Right lobe of liver (tissue), 6 donors: ENCODE results near the gene BRIP1. TPM values are rescaled to one million over a fixed set of nuclear protein-coding genes. Genes with fewer than 3 reads are reported as not detected.

Source experiments
- ATAC-seq, 4 donors: fragments of 200-7000 bp; cut with Tn5 transposase; one replicate each; pipeline ENCODE4 v1.9.1; 2020; ENCODE audit warnings: mild to moderate bottlenecking in 4 of 4, moderate library complexity in 4 of 4
- DNase-seq, 3 donors: peaks; one replicate each; pipeline ENCODE4 v3.0.0-alpha.2; 2020
- H3K27ac ChIP-seq, 3 donors: fragments of 200-600 bp; one replicate each; pipeline ENCODE4 v1.8.0; 2022
- H3K27me3 ChIP-seq, 2 donors: fragments of 200-600 bp; one replicate each; pipeline ENCODE4 v1.8.0; 2022
- H3K36me3 ChIP-seq, 4 donors: fragments of 200-600 bp; sonication (generic) in 1 of 4; one replicate each; pipeline versions ENCODE4 v1.5.1 to v1.8.0; 2017 to 2022; ENCODE audit warnings: control low read depth in 1 of 4
- H3K4me1 ChIP-seq, 4 donors: fragments of 200-600 bp; sonication (generic) in 1 of 4; one replicate each; pipeline versions ENCODE4 v1.5.1 to v1.8.0; 2017 to 2022; ENCODE audit warnings: control low read depth in 1 of 4
- H3K4me3 ChIP-seq, 3 donors: fragments of 200-600 bp; one replicate each; pipeline ENCODE4 v1.8.0; 2022
- H3K9me3 ChIP-seq, 4 donors: fragments of 200-600 bp; sonication (generic) in 1 of 4; one replicate each; pipeline versions ENCODE4 v1.5.1 to v1.8.0; 2017 to 2022; ENCODE audit warnings: control low read depth in 1 of 4
- CTCF ChIP-seq, 4 donors: fragments of 200-600 bp in 3 of 4; fragments of 450-650 bp in 1 of 4; IDR thresholded peaks; one replicate each; pipeline versions ENCODE4 v1.5.1 to v1.8.0; 2016 to 2022; ENCODE audit warnings: antibody characterized with exemption in 4 of 4, mild to moderate bottlenecking in 2 of 4
- POLR2A ChIP-seq: fragments of 450-650 bp; IDR thresholded peaks from one replicate; pipeline ENCODE4 v1.6.1; 2017; ENCODE audit warnings: antibody characterized with exemption, mild to moderate bottlenecking
- WGBS: methylation state at CpG from one replicate; pipeline ENCODE4 v1.1.6; 2018; ENCODE audit warnings: low coverage, low lambda C conversion rate; ENCODE audit not compliant: insufficient coverage; ENCODE audit errors: missing lambda C conversion rate; 5-methylcytosine and 5-hydroxymethylcytosine counted together
- intact Hi-C, 2 donors: fragments of 100-400 bp; cut with DNase I; formaldehyde crosslinking; loops; one replicate each; pipeline versions ENCODE4 v1.11.2 to v1.14.1; 2022
- total RNA-seq, 6 experiments: library from RNA; depleted of rRNA in 2 of 6; stranded (reverse); fragments of >200 nt in 2 of 6; fragmentation: NEBNext Ultra II Directional in 3 of 6; extraction: Animal tissue kit (Norgen Biotek cat#: 25700) in 3 of 6; gene quantifications; one replicate each; pipeline versions ENCODE4 v1.1.0 to v1.2.4, GENCODE V29; 2016 to 2023
- donor health status: DM: no; HTN: yes; CAD: no.
- donor health status: DM: no; HTN: no; CAD: no.
- donor health status: DM: no; HTN: no; CAD: no.
- donor health status: DM: no; HTN: yes; CAD: no.
- donor health status: DM: no; HTN: yes; CAD: no.

BRIP1 gene
- total RNA-seq, 6 experiments from 2014 or later: 1.0 to 1.6 (median 1.1) TPM

GRCh38 chr17:61738249-61738648, 125.1 kb downstream of the BRIP1 start:
- peaks cover 0 to 7% (median 0%) of the 10 kb centered on the region in 4 donors for H3K9me3 ChIP-seq
- no peaks in the 10 kb centered on the region for H3K36me3 ChIP-seq
- ATAC-seq (no peak), DNase-seq (no peak)
- H3K4me1 ChIP-seq: no peaks in the 10 kb centered on the region
- no peak overlapping the region for H3K4me3 ChIP-seq
- TF ChIP-seq CTCF (IDR thresholded peaks at IDR 0.05): no peak
- no peak for TF ChIP-seq POLR2A
- intact Hi-C loops: no loop called here
- H3K27ac ChIP-seq: no peak overlapping the region
- no peaks in the 10 kb centered on the region for H3K27me3 ChIP-seq

DNA sequence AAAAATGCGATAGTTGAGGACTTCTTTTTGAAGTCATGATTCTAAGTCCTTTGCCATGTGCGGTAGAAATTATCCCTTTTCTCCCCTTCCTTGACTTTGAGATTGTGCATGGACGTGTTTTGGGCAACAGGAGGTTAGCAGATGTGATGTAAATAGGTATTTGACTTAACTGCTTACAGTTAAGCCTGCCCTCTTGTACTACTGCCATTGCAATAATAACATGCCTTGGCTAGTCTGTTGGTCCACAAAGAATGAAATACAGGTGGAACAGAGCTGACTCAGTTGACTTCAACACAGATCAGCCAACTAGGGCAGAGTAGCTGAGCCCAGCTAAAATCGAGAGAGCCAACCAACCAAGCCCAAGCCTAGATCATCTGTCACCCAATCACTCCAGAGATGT, 125.5 kb downstream of the BRIP1 start:
- H3K9me3 ChIP-seq: peaks cover 0 to 7% (median 0%) of the 10 kb centered on the region in 4 donors
- no peaks in the 10 kb centered on the region for H3K36me3 ChIP-seq
- TF ChIP-seq CTCF (IDR thresholded peaks at IDR 0.05) (no peak), POLR2A (no peak)
- WGBS: 89% methylated on average over 3 of the region's 4 CpGs
- no peaks in the 10 kb centered on the region for H3K27me3 ChIP-seq
- ATAC-seq (no peak), DNase-seq (no peak)
- H3K4me3 ChIP-seq: no peak overlapping the region
- no peak overlapping the region for H3K27ac ChIP-seq
- no peaks in the 10 kb centered on the region for H3K4me1 ChIP-seq
- intact Hi-C loops: no loop called here

GRCh38 chr17:61736438-61736837, 126.9 kb downstream of the BRIP1 start:
- H3K27ac ChIP-seq: no peak overlapping the region

DNA sequence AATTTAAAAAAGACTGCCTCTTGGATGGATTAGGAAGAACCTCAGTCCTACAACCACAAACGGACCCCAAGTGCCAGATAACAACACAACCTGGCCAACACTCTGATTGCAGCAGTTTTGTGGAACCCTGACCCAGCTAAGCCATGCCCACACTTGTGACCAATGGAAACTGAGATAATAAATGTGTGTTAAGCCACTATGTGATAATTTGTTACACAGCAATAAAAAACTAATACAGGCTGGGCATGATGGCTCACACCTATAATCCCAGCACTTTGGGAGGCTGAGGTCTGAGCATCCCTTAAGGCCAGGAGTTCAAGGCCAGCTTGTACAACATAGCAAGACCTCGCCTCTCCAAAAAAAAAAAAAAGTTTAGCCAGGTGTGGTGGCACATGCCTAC, 127.5 kb downstream of the BRIP1 start:
- H3K9me3 ChIP-seq: peaks cover 0 to 7% (median 0%) of the 10 kb centered on the region in 4 donors
- no peak overlapping the region for H3K4me3 ChIP-seq
- no peaks in the 10 kb centered on the region for H3K36me3 ChIP-seq
- no peak overlapping the region for H3K27ac ChIP-seq
- H3K27me3 ChIP-seq: no peaks in the 10 kb centered on the region
- DNase-seq (no peak), ATAC-seq (no peak)
- TF ChIP-seq POLR2A (no peak), CTCF (IDR thresholded peaks at IDR 0.05) (no peak)
- no peaks in the 10 kb centered on the region for H3K4me1 ChIP-seq
- intact Hi-C loops: no loop called here
- 86% methylated on average over 1 of the region's 2 CpGs for WGBS

More at GRCh38 chr17:61736438-61736837, 126.9 kb downstream of the BRIP1 start:
- intact Hi-C loops: no loop called here
- H3K9me3 ChIP-seq: peaks cover 0 to 7% (median 0%) of the 10 kb centered on the region in 4 donors
- H3K4me1 ChIP-seq: no peaks in the 10 kb centered on the region
- no peaks in the 10 kb centered on the region for H3K27me3 ChIP-seq
- no peak for DNase-seq
- no peak for TF ChIP-seq CTCF (IDR thresholded peaks at IDR 0.05)
- no peak for TF ChIP-seq POLR2A
- no peak overlapping the region for H3K4me3 ChIP-seq
- H3K36me3 ChIP-seq: no peaks in the 10 kb centered on the region
- ATAC-seq: no peak

GRCh38 chr17:61734466-61734865, 128.9 kb downstream of the BRIP1 start:
- DNase-seq: no peak

More at GRCh38 chr17:61734466-61734865, 128.9 kb downstream of the BRIP1 start:
- ATAC-seq: no peak
- Histone ChIP-seq H3K36me3 (no peaks in the 10 kb centered on the region), H3K27me3 (no peaks in the 10 kb centered on the region), H3K4me3 (no peak overlapping the region), H3K4me1 (no peaks in the 10 kb centered on the region), H3K27ac (no peak overlapping the region), H3K9me3 (peaks cover 0 to 7% (median 0%) of the 10 kb centered on the region in 4 donors)
- intact Hi-C loops: no loop called here
- no peak for TF ChIP-seq CTCF (IDR thresholded peaks at IDR 0.05)
